NCI-H2196 (cell line): ENCODE results near the gene TFCP2L1.

Source experiments
- DNase-seq: peaks from one replicate; lab custom pipeline; 2025; ENCODE audit not compliant: unreplicated experiment; lab: John Stamatoyannopoulos, UW

Gene TFCP2L1

GRCh38 chr2:121200011-121200347 lies 85.0 kb downstream of the TFCP2L1 start:
- no peak for DNase-seq

- no peak for DNase-seq
Measured at GRCh38 chr2:121199281-121200010, 85.6 kb downstream of the TFCP2L1 start.

GRCh38 chr2:121197369-121198091 lies 87.5 kb downstream of the TFCP2L1 start:
- no peak for DNase-seq

DNA sequence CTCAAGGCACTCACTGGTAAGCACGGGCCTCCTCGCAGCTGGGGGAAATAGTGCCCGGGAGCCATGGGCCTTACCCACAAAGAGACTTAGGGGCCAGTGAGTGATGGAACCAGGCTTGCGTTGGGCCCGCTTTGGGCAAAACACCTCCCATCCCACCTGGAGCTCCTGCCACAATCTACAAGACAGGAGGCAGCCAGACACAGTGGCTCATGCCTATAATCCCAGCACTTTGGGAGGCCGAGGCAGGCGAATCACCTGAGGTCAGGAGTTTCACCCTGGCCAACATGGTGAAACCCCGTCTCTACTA lies 88.2 kb downstream of the TFCP2L1 start:
- no peak for DNase-seq

- DNase-seq, result peak; percentile 84
Measured at GRCh38 chr2:121196132-121196848, 88.7 kb downstream of the TFCP2L1 start.

DNA sequence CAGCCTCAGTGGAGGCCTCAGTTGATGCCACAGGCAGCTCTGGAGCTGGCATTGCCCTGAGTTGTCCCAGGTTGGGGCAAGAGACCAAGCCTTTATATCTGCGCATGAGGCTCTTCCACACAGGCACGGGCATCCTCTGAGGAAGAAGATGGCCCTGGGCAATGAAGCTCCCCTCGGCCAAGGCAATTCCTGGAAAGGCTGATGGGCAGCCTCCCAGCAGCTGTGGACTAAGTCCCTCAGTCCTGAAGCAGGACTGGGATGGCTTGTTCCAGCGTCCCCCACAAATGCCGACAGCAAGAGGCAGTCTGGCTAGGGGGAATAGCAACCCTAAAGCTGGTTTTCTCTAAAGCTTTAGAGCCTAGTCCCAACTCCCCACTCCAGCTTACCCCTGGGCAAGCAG lies 90.0 kb downstream of the TFCP2L1 start:
- DNase-seq, result no peak

GRCh38 chr2:121194626-121195025 lies 90.4 kb downstream of the TFCP2L1 start:
- DNase-seq, result no peak

- no peak for DNase-seq
Measured at GRCh38 chr2:121193185-121193584, 91.8 kb downstream of the TFCP2L1 start.

DNA sequence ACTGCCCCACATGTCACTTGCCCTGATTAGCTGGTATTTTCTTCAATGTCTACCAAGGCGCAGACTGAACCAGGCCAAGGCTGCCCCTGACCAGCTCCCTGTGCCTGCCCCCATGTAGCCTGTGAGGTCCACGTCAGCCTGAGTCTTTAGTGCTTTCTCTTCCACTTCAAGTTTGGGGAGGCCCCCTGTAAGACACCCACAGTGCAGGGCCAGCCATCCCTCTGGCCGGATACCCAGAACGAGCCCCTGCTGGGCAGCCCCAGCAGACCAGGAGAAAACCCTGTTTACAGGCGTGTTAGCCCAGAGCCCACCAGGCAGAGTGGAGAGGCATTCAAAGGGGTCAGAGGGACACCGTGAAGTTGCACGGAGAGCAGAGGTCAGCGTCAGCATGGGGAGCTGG lies 92.4 kb downstream of the TFCP2L1 start:
- DNase-seq, result no peak

- DNase-seq, result no peak
Measured at GRCh38 chr2:121191191-121192170, 93.5 kb downstream of the TFCP2L1 start.

DNA sequence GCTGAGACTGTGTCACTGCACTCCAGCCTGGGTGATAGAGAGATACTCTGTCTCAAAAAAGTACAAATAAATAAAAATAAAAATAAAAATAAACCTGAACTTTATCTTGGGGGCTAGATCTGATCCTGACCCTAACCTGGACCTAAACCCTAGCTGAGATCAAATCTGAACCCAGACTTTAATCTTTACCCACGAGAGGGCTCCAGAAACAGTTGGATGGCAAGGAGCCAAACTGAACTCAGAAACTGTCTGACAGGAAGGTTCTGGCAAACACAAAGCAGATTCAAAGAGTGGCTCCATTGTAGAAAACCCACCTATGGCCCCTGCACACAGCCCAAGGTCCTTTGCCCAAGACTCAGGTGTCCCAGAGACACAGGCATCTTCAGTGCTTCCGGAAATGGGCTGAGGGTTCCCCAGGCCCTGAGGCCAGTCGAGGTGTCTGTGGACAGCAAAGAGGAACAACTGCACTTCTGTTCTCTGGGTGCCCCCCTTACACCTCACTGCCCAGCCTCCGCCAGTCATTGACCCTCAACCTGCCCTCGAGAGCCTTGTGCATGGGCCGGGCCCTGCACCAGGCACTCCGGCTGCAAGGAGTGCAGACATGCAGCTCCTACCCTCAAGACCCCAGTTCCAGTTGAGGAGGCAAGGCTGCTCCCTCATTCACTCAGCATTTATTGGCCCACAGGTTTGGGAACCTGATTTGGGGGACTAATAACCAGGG lies 95.2 kb downstream of the TFCP2L1 start:
- no peak for DNase-seq

DNA sequence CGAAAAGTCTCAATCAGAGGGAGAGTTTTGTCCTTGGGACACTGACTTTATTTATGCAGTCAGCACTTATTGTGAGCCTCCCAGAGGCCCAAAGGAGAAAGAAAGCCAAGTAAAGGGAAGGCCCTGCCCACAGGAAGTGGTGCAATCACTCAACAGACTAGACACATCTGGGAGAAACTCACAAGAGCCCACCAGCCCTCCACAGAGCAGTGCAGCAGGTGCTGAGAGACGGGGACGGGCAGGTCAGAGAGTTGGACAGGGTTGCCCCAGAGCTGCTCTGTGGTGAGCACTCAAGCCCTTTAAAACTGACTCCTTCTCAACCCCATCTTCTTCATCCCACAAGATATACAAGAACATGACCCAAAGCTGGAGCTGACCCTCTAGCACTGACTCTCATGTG lies 96.0 kb downstream of the TFCP2L1 start:
- no peak for DNase-seq

DNA sequence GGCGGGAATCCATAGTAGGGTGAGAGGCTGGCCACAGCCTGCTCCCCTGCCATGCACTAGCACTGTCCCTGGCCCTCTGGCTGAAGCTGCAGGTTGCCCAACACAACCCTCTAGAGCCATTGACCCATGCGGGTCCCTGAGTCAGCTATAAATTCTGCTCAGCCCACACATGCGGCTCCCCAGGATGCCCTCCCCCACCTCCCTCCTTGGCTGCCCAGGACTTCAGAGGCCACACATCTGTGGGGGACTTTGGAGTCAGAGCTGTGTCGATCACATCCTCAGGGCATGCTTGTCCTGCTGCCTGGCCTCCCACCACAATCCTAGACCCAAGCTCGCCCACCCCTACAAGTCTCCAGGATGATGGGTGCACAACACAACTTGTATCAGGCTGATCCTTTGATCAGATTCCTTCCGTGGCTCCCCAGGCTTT lies 97.0 kb downstream of the TFCP2L1 start:
- no peak for DNase-seq

GRCh38 chr2:121187351-121187981 lies 97.5 kb downstream of the TFCP2L1 start:
- DNase-seq, result no peak

DNA sequence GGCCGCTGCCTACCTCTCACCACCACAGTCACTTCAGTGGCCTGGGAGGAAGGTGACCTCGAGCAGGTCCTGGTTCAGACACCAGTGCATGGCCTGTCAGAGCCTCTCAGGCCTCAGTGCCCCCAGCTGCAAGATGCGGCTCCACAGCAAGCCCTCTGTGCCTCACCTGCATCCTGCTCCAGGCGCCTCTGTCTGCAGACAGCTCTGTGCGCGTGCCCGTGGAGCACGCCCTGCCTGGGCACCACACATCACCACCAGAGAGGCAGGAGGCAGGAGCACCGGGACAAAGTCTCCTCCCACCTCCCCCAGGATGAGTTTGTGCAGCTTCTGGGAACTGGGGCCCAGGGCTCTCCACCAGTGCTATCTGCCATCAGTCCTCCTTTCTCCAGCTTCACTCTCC lies 98.7 kb downstream of the TFCP2L1 start:
- peak; percentile 72 for DNase-seq

- DNase-seq, result peak; percentile 84
Measured at GRCh38 chr2:121185571-121186074, 99.4 kb downstream of the TFCP2L1 start.

DNA sequence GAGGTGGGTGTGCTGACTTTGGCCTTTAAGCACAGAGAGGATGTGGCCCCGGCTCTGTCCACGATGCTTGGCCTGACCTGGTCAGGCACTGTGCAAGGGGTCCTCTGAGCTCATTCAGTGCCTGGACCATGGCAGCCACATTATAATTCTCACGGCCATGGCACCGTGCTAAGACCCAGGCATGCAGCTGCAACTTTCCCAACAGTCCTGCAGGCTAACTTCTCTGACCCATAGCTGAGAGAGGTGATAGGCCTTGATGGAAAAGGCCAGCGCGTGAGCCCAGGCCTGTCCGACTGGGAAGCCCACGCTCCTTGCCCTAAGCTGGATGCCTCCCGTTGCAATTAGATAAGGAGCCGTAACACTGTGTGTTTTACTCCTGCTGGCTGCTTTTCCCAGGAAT lies 99.9 kb downstream of the TFCP2L1 start:
- DNase-seq, result no peak

GRCh38 chr2:121184248-121184862 lies 100.6 kb downstream of the TFCP2L1 start:
- DNase-seq, result peak; percentile 68

GRCh38 chr2:121182520-121182919 lies 102.5 kb downstream of the TFCP2L1 start:
- DNase-seq, result no peak
